22Rv1 (cell line): Measurements from ENCODE around the gene TRIM52.

ENCODE experiments used
- H3K27ac ChIP-seq: fragments of 450-650 bp; 2 replicates; pipeline ENCODE4 v1.5.1; 2017
- ZFX ChIP-seq: fragments of 450-650 bp; IDR thresholded peaks from 2 replicates; pipeline ENCODE4 v1.6.1; 2017; ENCODE audit warnings: antibody characterized with exemption, borderline replicate concordance
- TF ChIP-seq, protein P1 (sequence below): fragments of 450-650 bp; IDR thresholded peaks from 2 replicates; pipeline ENCODE4 v1.5.1; 2017; ENCODE audit warnings: mild to moderate bottlenecking

TRIM52 gene

DNA sequence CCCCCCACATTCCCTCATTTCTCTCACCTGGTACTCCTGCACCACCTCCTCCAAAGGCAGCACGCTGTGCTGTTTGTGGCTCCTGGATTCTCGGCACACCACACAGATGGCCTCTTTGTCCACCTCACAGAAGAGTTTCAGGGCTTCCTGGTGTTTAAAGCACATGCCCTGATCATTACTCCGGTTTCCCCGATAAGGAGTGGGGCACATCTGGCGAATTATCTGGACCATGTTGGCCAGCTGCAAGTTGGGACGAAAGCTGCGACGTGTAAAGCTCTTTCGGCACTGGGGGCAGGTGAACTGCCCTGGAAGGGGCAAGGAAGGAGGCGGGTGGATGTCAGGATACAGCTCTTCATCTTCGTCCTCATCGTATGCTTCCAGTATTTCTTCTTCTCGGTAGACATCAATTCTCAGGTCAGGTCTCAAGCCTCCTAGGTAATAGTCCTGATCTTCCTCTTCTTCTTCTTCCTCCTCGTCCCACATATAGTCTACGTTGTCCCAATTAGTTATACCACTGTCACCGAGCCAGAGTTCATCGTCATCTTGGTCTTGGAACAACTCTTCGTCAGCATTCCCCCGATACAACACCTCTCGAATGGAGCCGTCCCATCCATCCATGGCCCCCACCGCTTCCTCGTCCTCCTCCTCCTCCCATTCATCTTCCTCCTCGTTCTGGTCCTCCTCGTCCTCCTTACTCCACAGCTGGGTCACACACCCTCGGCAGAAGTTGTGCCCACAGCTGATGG is 796 bp downstream of the TRIM52 start:
- no peak for TF ChIP-seq ZFX
- TF ChIP-seq, protein P1, sequence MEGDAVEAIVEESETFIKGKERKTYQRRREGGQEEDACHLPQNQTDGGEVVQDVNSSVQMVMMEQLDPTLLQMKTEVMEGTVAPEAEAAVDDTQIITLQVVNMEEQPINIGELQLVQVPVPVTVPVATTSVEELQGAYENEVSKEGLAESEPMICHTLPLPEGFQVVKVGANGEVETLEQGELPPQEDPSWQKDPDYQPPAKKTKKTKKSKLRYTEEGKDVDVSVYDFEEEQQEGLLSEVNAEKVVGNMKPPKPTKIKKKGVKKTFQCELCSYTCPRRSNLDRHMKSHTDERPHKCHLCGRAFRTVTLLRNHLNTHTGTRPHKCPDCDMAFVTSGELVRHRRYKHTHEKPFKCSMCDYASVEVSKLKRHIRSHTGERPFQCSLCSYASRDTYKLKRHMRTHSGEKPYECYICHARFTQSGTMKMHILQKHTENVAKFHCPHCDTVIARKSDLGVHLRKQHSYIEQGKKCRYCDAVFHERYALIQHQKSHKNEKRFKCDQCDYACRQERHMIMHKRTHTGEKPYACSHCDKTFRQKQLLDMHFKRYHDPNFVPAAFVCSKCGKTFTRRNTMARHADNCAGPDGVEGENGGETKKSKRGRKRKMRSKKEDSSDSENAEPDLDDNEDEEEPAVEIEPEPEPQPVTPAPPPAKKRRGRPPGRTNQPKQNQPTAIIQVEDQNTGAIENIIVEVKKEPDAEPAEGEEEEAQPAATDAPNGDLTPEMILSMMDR = no peak
- H3K27ac ChIP-seq = peak overlapping the region; percentile 90

DNA sequence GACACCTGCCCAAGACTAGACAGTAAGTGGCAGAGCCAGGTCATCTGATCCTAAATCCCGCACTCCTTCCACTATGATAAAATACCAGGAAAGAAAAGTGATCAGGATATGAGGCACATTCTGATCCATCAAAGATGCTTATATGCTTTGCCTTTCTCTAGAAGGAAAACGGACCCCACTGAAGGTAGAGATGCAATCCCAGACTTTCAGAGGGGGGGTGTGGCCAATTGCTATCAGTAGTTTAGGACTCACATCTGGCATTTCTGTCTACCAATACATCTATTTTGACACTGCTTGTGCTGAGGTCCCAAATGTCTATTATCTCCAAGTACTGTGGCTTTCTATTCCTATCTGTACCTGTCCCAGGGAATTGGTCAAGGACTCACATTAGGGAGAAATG is 1.7 kb downstream of the TRIM52 start:
- no peak for TF ChIP-seq ZFX
- TF ChIP-seq, protein P1 = 0 out of 2 replicates have a peak, but pooled peaks have one; percentile 7
- H3K27ac ChIP-seq = peak overlapping the region; percentile 7; the same call in 1 of the 2 replicates

DNA sequence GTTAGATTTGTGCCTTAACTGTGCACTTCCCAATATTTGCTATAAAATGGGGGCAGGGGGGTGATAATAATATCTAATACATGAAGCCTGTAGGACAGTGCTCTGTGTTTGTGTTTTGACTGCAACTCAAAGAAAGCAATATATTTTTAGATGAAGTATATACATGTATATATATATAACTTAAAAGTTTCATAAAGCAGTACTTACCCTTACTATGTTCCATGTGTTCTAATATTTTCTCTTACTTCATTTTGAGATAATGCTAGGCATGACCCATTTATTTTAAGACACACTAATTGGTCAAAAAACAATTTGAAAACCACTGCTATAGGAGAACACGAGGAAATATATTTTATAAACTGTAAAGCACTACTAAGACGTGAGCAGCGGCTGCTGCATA is 2.4 kb downstream of the TRIM52 start:
- TF ChIP-seq, protein P1 = no peak
- TF ChIP-seq ZFX = no peak
- peak overlapping the region; percentile 7; the same call in 1 of the 2 replicates for H3K27ac ChIP-seq

DNA sequence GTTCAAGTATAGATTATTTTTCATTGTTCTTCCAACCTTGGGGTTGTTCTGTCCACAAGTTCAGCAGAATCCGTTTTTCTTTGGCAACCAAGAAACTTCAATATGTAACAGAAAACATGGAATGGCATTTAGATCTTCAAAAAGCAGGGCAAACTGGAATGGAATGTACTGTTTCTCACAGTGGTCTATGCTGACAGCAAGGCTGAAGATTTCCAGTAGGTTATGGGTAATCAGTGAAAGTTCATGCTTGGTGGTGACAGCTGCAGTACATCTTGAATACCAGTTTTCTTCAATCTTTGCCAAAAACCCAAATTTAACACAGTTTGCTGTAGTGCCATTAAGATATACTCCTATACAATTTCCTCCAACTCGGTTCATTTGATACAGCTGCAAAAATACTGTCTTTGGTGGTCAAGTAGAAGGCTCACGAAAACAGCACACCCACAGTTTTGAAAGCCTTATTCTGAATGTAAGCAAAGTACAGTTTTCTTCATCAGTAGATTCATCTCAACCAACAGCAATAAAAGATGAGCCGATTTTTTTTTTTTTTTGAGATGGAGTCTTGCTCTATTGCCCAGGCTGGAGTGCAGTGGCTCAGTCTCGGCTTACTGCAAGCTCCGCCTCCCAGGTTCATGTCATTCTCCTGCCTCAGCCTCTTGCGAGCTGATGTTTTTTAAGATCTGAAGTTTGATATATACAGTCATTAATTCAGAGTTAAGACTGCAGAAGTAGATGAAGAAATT is 4.9 kb downstream of the TRIM52 start:
- TF ChIP-seq, protein P1 = no peak
- no peak for TF ChIP-seq ZFX
- no peak overlapping the region for H3K27ac ChIP-seq

DNA sequence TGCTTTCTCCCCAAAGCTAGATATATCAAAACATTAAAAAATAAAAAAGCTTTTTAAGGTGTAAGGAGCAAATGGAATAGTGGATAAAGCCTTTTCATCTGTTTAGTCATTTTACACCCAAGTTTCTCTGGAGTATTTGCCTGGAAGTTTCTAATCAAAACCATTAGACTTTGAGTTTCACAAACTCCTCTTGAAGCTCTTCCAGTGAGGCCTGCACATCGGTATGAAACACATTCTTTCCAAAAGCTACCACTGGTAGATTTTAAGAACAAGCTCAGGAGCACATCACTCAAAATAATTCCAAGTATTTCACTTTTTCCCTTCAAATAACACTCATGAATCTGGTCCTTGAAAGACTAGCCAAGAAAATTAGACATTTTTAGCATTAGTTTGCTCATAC is 5.7 kb downstream of the TRIM52 start:
- no peak overlapping the region for H3K27ac ChIP-seq
- TF ChIP-seq ZFX = no peak
- TF ChIP-seq, protein P1 = no peak

DNA sequence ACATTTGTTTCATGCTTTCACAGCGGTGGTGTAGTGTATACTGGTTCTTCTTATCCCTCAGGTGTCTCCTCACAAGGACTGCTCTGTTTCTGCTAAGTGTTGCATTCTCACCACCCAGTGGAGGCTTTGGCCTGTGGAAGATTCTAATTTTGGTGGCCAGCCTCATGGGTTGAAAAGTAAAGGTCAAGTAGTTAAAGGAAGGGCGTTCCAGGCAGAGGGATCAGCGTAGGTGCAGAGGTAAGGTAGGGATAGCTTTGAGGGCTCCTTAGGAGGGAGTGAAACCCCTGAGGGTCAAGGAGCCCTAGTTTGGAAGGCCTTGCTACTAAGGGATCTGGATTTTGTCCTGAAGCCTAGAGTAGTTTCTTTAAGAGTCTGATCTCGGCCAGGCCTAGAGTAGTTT is 12.7 kb downstream of the TRIM52 start:
- no peak for TF ChIP-seq ZFX
- TF ChIP-seq, protein P1 = no peak
- H3K27ac ChIP-seq = peak overlapping the region; percentile 97
